Thoracic aorta (tissue), 2 donors: ENCODE results near the gene OCA2. TPM values are rescaled to one million over a fixed set of nuclear protein-coding genes. Genes with fewer than 3 reads are reported as not detected.
"Not testable (repeated sequence)": the region's sequence is repeated elsewhere in the genome, so short reads cannot be mapped to it uniquely, and the experiment has no call there.

Experiments used
- ATAC-seq: fragments of 150-250 bp; one replicate; pipeline ENCODE4 v1.8.0; 2017; ENCODE audit warnings: low read depth; ENCODE audit not compliant: insufficient number of reproducible peaks, low FRiP score
- DNase-seq: peaks from one replicate; pipeline ENCODE4 v3.0.0-alpha.2; 2020; ENCODE audit warnings: low spot score
- H3K27ac ChIP-seq, 2 donors: fragments of 200-600 bp; sonication (generic); 1 replicate in 1 of 2; 2 replicates in 1 of 2; pipeline ENCODE4 v1.5.1; 2016; ENCODE audit warnings: mild to moderate bottlenecking in 2 of 2, moderate library complexity in 2 of 2
- H3K27me3 ChIP-seq: fragments of 200-600 bp; sonication (generic); replicated peaks from 2 replicates; pipeline ENCODE4 v1.6.0; 2016; ENCODE audit warnings: mild to moderate bottlenecking; ENCODE audit not compliant: insufficient read depth
- H3K36me3 ChIP-seq: fragments of 200-600 bp; sonication (generic); one replicate; pipeline ENCODE4 v1.5.1; 2016
- H3K4me1 ChIP-seq, 2 donors: fragments of 200-600 bp; sonication (generic); 1 replicate in 1 of 2; 2 replicates in 1 of 2; pipeline versions ENCODE4 v1.5.1 to v1.6.0; 2016; ENCODE audit warnings: low read depth in 2 of 2, mild to moderate bottlenecking in 1 of 2; ENCODE audit not compliant: control insufficient read depth in 1 of 2
- H3K4me3 ChIP-seq: fragments of 200-600 bp; sonication (generic); 2 replicates; pipeline ENCODE4 v1.5.1; 2016; ENCODE audit warnings: mild to moderate bottlenecking
- H3K9me3 ChIP-seq: fragments of 200-600 bp; sonication (generic); 2 replicates; pipeline ENCODE4 v1.5.1; 2016
- CTCF ChIP-seq: fragments of 200-600 bp; sonication (generic); IDR thresholded peaks from one replicate; pipeline ENCODE4 v1.5.1; 2019; ENCODE audit warnings: antibody characterized with exemption
- total RNA-seq, 2 donors: library from RNA; depleted of rRNA; stranded (reverse); fragments of >200 nt; gene quantifications; one replicate each; pipeline versions ENCODE4 v1.1.0 to v1.2.3, GENCODE V29; 2016

Gene OCA2
- total RNA-seq, 2 donors from 2014 or later = 8.0 to 14.8 TPM

GRCh38 chr15:28013480-28013879 is 85.6 kb downstream of the OCA2 start:
- no peaks in the 10 kb centered on the region for H3K27me3 ChIP-seq
- DNase-seq (no peak), ATAC-seq (no peak)
- no peaks in the 10 kb centered on the region for H3K36me3 ChIP-seq
- no peaks in the 10 kb centered on the region for H3K4me1 ChIP-seq
- H3K9me3 ChIP-seq = peaks cover 1% of the 10 kb centered on the region
- no peak overlapping the region for H3K4me3 ChIP-seq
- H3K27ac ChIP-seq = no peak overlapping the region
- TF ChIP-seq CTCF = no peak

DNA sequence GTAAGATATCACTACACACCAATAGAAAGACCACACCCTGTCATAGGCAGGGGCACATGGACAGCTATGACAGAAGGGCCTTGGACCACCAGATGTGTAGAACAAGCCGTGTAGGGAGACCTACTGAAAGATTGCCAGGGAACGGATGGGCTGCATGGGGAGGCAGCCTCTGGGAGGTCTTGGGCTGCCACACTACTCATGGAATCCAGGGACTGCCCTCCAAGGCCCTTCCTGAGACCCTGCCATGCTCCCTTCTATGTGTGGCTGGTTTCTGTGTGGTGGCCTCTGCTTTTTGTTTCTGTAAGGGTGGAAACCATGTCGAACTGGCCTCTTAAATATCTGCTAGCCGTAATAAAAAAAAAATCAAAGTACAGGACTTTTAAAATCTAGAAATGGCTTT is 86.9 kb downstream of the OCA2 start:
- Histone ChIP-seq H3K9me3 (peaks cover 5% of the 10 kb centered on the region), H3K27ac (no peak overlapping the region), H3K4me3 (no peak overlapping the region), H3K27me3 (no peaks in the 10 kb centered on the region), H3K36me3 (no peaks in the 10 kb centered on the region), H3K4me1 (no peaks in the 10 kb centered on the region)
- TF ChIP-seq CTCF = no peak
- DNase-seq (no peak), ATAC-seq (no peak)

DNA sequence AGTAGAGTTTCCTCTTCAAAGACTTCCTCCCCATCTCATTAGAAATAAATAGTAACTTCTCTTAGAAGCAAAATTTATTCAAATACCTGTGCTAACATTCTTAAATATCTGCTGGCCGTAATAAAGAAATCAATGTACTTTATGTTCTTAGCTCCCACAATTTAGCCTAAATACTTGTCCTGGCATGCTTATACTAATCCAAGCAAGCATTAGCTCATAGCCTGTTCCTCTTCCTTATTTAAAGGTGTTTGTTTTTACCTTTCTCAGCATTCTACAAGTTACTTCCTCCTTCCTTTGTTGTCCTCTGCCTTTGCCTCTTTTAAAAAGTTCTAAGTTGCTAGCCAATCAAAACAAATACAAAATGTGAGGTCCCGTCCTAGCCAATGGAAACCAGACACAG is 90.9 kb downstream of the OCA2 start:
- H3K27ac ChIP-seq, H3K4me3 ChIP-seq, H3K27me3 ChIP-seq, DNase-seq, H3K9me3 ChIP-seq, ATAC-seq, H3K36me3 ChIP-seq, H3K4me1 ChIP-seq: not testable (repeated sequence)

DNA sequence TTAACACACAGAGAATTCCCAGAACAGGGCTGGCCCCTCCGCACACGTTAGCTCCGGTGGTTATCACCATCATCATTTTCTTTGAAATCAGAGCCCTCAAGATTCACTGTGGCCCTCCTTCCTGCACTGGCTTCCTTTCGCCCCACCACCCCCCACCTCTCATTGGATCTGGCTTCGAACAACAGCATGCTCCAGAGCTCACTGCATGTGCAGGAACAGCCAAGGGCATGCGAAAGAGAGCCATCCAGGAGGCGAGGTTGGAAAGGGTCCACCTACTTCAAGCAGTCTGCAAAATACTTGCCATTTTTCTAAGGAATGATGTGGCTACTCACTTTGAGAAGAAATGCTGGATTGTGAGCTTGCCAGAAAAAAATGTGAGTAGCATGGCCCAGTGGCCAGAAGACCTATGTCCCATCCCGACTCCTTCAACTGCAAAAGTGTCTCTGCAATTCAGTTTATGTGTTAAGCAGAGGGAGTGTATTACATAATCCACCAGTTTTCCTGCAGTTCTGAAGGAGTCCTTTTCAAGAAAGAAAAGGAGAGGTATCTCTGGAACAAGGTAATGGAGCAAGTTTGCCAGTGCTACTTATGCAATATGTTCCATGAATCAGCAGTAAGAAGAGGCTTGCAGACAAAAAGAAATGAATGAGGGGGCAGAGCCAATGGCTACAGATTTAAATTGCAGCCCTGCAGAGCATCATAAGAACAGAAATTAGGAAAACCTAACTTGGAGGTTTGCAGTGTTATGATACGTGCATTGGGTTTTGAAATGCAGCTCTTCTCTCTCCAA is 92.8 kb downstream of the OCA2 start:
- ATAC-seq = no peak
- Histone ChIP-seq H3K27me3 (no peaks in the 10 kb centered on the region), H3K4me1 (no peaks in the 10 kb centered on the region), H3K4me3 (no peak overlapping the region), H3K27ac (no peak overlapping the region), H3K36me3 (no peaks in the 10 kb centered on the region), H3K9me3 (peaks cover 5% of the 10 kb centered on the region)
- DNase-seq = no peak
- TF ChIP-seq CTCF = no peak

DNA sequence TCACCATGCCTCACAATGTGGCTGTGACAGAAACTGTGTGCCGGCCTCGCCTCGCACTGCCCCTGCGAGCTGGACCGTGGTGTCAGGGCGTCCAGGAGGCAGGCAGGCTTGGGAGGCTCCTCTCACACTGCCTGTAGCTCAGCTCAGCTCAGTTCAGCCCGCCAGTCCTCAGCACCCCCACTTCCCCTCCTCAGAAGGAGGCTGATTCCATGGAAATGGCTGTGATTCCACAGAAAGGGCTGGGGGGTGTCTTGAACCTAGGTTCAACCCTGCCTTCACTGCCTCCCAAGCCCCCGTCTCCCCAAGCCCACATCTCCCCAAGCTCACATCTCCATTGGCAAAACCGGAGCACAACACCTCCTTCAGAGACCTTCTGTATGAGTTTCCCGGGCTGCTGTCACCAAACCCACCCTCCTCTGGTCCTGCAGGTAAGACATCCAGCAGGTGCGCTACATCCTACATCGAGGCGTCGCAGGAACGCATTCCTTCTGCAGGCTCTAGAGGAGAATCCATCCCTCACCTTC is 94.0 kb downstream of the OCA2 start:
- Histone ChIP-seq H3K36me3 (no peaks in the 10 kb centered on the region), H3K4me1 (no peaks in the 10 kb centered on the region), H3K9me3 (peaks cover 5% of the 10 kb centered on the region), H3K4me3 (no peak overlapping the region), H3K27ac (no peak overlapping the region), H3K27me3 (no peaks in the 10 kb centered on the region)
- no peak for ATAC-seq
- no peak for TF ChIP-seq CTCF
- no peak for DNase-seq
